Limb (tissue), 2 donors: ENCODE results near the gene KATNAL2.
"Not testable (repeated sequence)": the region's sequence is repeated elsewhere in the genome, so short reads cannot be mapped to it uniquely, and the experiment has no call there.

Experiments
- DNase-seq, 2 donors: peaks; one replicate each; pipeline ENCODE4 v3.0.0-alpha.2; 2016; ENCODE audit errors: extremely low spot score in 2 of 2

The KATNAL2 gene

GRCh38 chr18:46939337-46939963, 22.0 kb downstream of the KATNAL2 start:
- no peak for DNase-seq

- DNase-seq: no peak
Measured at GRCh38 chr18:46939998-46940571, 22.7 kb downstream of the KATNAL2 start.

- no peak for DNase-seq
Measured at GRCh38 chr18:46942646-46943045, 25.2 kb downstream of the KATNAL2 start.

DNA sequence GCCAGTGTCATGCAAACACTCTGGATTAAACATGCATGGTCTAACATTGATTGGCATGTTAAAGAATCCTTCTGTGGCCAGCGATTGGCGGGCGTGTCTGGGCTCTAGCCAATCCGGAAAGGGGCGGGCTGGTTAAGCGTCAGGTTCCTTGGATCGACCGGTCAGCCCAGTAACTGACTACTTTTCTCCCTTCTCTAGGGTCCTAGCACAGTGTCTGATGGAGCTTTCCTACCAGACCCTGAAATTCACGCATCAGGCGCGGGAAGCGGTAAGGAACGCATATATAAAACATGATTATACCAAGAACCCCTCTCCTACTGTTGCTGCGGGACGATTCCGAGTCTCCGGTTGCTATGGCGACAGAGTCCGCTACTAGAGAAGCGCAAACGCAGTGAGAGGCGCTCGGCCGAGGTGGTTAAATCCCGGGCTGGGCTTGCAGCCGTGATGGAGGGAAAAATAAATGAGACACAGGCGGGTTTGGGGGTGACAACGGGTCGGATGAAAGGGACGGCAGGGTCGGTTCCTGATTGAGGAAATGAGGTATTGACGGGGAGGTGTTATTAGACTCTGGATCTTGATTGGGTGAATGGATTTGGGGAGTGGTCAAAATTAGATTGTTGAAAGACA, 29.4 kb downstream of the KATNAL2 start:
- peak; percentile 88 to 90 for DNase-seq

GRCh38 chr18:46950064-46950656, 32.8 kb downstream of the KATNAL2 start:
- DNase-seq: no peak

DNA sequence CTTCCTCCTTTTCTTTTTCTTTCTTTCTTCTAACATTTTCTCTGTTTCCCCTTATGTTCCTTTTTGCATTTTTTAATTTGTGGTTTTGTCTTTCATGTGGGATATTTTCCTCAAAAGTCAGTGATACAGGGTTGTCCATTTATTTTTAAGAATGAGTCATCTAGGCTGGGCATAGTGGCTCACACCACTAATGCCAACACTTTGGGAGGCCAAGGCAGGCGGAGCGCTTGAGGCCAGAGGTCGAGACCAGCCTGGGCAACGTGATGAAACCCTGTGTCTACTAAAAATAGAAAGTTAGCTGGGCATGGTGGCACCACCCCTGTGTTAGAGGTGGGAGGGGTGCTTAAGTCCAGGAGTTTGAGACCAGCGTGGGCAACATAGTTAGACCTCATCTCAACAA, 35.8 kb downstream of the KATNAL2 start:
- no peak for DNase-seq

DNA sequence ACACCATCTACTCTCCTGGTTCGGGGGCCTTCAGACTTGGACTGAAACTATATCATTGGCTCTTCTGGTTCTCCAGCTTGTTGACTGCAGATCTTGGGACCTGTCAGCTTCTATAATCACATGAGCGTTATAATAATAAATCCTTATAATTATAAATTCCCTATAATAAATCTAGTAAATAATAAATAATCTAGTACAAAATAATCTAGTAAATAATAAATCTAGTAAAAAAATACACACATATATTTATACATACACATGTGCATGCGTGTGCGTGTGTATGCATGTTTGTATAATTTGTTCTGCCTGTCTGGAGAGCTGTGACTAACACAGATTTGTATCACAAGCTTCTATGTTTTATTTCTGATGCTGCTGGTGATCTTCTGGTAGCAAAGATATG, 40.8 kb downstream of the KATNAL2 start:
- DNase-seq: no peak

DNA sequence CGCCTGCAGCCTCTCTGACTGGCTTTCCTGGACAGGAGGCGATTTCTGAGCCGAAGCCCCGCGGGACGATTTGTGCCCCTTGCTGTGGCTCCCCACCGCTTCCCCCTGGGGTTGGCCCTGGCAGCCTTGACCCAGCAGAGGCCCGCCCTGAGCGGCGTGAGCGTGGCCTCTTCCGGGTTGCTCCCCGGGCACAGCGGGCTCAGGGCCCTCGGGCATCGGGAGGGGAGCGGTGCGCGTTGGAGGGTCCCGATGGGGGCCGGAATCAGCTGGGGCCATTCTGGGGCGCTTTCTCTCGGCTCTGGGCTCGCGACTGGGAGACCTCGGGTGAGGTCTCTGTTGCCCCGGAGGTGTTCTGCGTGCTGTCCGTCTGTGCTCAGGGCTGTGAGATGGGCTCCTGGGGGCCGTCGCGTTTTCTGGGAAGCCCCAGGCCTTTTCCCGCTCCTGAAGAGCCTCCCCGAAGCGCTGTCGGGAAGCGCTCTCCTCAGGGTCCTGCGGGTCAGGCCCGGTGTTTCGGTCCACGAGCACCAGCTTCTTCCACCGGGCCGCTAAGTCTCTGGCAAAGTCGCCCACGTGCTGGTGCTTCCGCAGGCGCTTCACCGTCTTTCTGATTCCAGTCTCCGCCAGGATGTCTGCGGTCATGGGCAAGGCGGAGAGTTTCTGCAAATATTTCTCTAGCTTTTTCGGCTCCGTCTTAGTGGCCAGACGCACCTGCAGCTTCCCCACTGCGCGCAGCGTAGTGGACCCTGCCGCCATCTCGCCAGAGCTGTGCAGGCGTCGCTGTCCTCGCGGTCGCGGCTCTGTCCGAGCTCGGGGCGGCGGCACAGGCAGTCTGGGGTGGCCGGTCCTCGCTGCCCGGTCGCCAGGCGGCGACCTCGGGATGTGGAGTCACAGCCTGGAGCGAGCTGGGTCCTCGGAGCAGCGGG, 46.5 kb downstream of the KATNAL2 start:
- not testable (repeated sequence) for DNase-seq

DNA sequence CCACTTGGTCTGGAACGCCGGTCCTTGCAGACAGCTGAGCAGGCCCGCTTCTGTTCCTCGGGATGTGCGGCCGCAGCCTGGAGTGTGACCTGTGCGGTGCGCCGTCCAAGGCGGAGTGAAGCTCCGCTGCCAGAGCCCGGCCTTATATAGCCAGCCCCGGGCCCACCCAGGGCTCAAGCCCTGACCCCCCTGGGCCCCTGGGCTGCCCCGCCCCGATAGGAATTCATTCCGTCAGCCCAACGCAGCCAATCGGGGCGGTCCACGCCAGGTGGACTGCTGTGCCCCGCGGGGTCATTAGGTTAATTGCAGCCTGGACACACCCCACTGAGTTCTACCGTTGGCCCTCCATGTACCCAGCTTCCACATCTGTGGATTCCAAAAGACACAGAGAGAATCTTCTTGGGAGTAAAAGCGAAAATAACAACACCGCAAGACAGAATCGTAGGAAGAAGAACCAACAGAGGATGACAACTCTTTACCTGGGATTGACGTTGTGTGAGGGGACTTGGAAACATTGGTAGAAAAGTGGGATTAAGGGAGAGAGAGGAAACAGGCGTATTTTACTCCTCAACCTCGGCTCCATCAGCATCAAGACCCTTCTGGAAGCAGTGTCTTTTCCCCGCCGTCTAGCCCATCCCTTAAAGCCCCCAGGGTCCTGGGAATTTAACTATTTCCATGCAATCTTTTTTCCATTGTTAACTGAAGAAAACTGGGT, 47.3 kb downstream of the KATNAL2 start:
- not testable (repeated sequence) for DNase-seq

GRCh38 chr18:46966266-46966665, 48.9 kb downstream of the KATNAL2 start:
- DNase-seq: not testable (repeated sequence)

DNA sequence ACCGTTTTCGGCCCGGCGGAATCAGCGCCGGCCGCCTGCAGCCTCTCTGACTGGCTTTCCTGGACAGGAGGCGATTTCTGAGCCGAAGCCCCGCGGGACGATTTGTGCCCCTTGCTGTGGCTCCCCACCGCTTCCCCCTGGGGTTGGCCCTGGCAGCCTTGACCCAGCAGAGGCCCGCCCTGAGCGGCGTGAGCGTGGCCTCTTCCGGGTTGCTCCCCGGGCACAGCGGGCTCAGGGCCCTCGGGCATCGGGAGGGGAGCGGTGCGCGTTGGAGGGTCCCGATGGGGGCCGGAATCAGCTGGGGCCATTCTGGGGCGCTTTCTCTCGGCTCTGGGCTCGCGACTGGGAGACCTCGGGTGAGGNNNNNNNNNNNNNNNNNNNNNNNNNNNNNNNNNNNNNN, 52.1 kb downstream of the KATNAL2 start:
- DNase-seq: not testable (repeated sequence)

DNA sequence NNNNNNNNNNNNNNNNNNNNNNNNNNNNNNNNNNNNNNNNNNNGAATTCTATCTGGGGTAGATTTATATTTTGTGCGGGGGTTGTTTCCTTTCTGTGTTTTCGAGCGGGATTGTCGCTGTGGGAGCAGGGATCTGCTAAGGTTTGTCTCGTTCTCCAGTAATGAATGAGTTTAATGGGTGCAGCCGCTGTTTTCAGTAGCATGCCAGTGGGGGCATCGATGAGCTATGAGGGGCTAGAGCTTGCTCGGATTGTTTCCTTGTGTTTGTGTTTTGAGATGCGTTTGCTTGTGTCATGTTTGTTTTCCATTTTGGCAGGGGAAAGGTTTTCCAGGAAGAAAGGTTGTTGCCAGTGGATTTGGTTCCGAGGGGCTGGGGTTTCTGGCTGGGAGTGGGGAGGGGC, 102.5 kb downstream of the KATNAL2 start:
- not testable (repeated sequence) for DNase-seq

GRCh38 chr18:47020757-47021156, 103.4 kb downstream of the KATNAL2 start:
- not testable (repeated sequence) for DNase-seq

DNA sequence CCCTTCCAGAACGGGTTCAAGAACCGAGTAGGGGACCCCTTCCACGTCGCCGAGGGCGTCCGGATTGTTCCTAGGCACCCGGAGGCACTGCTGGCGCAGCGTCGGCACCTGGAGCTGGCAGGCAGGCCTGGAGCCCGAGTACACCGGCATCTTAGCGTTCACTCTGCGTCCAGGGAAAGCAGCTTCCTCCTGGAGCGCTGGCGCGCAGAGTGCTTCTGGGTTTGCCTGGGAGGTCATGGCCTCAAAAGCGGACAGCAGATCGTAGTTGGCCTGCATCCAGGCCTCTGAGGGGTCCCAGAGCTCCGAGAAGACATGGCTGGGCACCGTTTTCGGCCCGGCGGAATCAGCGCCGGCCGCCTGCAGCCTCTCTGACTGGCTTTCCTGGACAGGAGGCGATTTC, 105.4 kb downstream of the KATNAL2 start:
- DNase-seq: not testable (repeated sequence)

DNA sequence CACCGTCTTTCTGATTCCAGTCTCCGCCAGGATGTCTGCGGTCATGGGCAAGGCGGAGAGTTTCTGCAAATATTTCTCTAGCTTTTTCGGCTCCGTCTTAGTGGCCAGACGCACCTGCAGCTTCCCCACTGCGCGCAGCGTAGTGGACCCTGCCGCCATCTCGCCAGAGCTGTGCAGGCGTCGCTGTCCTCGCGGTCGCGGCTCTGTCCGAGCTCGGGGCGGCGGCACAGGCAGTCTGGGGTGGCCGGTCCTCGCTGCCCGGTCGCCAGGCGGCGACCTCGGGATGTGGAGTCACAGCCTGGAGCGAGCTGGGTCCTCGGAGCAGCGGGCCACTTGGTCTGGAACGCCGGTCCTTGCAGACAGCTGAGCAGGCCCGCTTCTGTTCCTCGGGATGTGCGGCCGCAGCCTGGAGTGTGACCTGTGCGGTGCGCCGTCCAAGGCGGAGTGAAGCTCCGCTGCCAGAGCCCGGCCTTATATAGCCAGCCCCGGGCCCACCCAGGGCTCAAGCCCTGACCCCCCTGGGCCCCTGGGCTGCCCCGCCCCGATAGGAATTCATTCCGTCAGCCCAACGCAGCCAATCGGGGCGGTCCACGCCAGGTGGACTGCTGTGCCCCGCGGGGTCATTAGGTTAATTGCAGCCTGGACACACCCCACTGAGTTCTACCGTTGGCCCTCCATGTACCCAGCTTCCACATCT, 106.5 kb downstream of the KATNAL2 start:
- DNase-seq: not testable (repeated sequence)

DNA sequence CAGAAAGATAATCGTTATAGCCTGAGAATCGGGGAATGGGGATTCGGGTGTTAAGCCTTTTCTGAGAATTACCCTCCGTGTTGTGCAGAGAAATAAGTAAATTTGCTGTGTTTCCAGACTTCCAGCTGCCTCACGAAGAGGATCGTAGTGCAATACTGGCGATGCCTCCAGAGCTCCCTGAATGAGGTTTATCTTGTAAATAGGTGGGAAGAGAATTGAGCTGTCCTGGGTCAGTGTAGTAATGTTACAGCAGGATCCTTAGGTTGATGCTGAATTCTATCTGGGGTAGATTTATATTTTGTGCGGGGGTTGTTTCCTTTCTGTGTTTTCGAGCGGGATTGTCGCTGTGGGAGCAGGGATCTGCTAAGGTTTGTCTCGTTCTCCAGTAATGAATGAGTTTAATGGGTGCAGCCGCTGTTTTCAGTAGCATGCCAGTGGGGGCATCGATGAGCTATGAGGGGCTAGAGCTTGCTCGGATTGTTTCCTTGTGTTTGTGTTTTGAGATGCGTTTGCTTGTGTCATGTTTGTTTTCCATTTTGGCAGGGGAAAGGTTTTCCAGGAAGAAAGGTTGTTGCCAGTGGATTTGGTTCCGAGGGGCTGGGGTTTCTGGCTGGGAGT, 108.3 kb downstream of the KATNAL2 start:
- not testable (repeated sequence) for DNase-seq

DNA sequence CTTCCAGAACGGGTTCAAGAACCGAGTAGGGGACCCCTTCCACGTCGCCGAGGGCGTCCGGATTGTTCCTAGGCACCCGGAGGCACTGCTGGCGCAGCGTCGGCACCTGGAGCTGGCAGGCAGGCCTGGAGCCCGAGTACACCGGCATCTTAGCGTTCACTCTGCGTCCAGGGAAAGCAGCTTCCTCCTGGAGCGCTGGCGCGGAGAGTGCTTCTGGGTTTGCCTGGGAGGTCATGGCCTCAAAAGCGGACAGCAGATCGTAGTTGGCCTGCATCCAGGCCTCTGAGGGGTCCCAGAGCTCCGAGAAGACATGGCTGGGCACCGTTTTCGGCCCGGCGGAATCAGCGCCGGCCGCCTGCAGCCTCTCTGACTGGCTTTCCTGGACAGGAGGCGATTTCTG, 111.3 kb downstream of the KATNAL2 start:
- not testable (repeated sequence) for DNase-seq

DNA sequence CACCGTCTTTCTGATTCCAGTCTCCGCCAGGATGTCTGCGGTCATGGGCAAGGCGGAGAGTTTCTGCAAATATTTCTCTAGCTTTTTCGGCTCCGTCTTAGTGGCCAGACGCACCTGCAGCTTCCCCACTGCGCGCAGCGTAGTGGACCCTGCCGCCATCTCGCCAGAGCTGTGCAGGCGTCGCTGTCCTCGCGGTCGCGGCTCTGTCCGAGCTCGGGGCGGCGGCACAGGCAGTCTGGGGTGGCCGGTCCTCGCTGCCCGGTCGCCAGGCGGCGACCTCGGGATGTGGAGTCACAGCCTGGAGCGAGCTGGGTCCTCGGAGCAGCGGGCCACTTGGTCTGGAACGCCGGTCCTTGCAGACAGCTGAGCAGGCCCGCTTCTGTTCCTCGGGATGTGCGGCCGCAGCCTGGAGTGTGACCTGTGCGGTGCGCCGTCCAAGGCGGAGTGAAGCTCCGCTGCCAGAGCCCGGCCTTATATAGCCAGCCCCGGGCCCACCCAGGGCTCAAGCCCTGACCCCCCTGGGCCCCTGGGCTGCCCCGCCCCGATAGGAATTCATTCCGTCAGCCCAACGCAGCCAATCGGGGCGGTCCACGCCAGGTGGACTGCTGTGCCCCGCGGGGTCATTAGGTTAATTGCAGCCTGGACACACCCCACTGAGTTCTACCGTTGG, 112.4 kb downstream of the KATNAL2 start:
- DNase-seq: not testable (repeated sequence)

- DNase-seq: not testable (repeated sequence)
Measured at GRCh38 chr18:47030887-47031286, 113.5 kb downstream of the KATNAL2 start.
